IMR-90 (cell line): ENCODE results near the gene VWA7.

Source experiments
- BHLHE40 ChIP-seq: fragments of 150-350 bp; IDR thresholded peaks from 2 replicates; pipeline ENCODE4 v1.6.1; 2016; ENCODE audit warnings: mild to moderate bottlenecking, low read depth, low read length
- CHD1 ChIP-seq: IDR thresholded peaks from 2 replicates; pipeline ENCODE4 v1.6.1; 2012; ENCODE audit warnings: low read depth, low read length, improper control_type of control experiment
- TF ChIP-seq, protein P1 (sequence below): conservative IDR thresholded peaks from 2 replicates; pipeline ENCODE4 v1.5.1; 2012; ENCODE audit warnings: mild to moderate bottlenecking, low read depth, low read length, improper control_type of control experiment

DNA sequence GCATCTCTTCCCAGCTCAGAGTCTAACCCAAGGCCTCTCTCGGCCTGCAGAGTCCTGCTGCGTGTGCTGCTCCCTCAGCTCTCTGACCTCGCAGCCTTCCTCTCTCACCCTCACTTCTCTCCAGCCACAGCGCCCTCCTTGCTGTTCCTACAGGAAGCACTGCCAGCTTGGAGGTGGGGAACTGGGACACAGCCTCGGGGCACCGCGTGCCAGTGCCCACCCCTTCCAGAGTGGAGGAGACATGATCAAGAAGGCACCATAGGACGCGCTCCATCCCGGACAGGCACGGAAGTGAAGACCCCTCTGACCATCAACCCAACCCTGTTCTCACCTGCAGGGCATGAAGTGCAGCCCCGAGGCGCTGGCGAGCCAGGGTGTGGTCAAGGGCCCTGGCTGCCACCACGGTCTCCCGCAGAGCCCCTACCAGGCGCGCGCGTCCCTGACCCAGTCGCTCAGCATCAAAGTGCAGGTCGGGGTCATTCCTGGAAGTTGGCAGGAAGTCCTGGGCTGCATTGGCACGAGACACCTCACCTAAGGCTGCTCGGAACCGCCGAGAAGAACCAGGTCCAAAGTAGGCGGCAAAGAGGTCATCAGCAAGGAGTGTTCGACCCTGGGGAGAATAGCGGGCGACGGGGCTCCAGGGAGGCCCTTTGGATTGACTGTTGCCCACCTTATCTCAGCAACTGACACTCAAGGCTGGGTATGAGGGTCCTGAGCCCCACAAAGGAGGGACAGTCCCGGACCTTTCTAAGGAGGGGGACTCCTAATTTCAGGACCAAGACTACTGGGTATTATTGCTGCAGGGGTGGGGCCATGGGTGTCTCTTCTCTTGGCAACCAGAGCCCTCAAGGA, 1.3 kb downstream of the VWA7 start:
- TF ChIP-seq, protein P1, sequence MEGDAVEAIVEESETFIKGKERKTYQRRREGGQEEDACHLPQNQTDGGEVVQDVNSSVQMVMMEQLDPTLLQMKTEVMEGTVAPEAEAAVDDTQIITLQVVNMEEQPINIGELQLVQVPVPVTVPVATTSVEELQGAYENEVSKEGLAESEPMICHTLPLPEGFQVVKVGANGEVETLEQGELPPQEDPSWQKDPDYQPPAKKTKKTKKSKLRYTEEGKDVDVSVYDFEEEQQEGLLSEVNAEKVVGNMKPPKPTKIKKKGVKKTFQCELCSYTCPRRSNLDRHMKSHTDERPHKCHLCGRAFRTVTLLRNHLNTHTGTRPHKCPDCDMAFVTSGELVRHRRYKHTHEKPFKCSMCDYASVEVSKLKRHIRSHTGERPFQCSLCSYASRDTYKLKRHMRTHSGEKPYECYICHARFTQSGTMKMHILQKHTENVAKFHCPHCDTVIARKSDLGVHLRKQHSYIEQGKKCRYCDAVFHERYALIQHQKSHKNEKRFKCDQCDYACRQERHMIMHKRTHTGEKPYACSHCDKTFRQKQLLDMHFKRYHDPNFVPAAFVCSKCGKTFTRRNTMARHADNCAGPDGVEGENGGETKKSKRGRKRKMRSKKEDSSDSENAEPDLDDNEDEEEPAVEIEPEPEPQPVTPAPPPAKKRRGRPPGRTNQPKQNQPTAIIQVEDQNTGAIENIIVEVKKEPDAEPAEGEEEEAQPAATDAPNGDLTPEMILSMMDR, result no peak
- TF ChIP-seq CHD1, result no peak
- no peak for TF ChIP-seq BHLHE40
